CD4-positive, alpha-beta T cell treated with Interleukin-17A for 1 hour (primary cell): ENCODE measurements around the gene NXN.
"Not testable (repeated sequence)": the region's sequence is repeated elsewhere in the genome, so short reads cannot be mapped to it uniquely, and the experiment has no call there.

Experiments
- DNase-seq: peaks from one replicate; pipeline ENCODE4 v3.0.0-alpha.2; 2020

Gene NXN

DNA sequence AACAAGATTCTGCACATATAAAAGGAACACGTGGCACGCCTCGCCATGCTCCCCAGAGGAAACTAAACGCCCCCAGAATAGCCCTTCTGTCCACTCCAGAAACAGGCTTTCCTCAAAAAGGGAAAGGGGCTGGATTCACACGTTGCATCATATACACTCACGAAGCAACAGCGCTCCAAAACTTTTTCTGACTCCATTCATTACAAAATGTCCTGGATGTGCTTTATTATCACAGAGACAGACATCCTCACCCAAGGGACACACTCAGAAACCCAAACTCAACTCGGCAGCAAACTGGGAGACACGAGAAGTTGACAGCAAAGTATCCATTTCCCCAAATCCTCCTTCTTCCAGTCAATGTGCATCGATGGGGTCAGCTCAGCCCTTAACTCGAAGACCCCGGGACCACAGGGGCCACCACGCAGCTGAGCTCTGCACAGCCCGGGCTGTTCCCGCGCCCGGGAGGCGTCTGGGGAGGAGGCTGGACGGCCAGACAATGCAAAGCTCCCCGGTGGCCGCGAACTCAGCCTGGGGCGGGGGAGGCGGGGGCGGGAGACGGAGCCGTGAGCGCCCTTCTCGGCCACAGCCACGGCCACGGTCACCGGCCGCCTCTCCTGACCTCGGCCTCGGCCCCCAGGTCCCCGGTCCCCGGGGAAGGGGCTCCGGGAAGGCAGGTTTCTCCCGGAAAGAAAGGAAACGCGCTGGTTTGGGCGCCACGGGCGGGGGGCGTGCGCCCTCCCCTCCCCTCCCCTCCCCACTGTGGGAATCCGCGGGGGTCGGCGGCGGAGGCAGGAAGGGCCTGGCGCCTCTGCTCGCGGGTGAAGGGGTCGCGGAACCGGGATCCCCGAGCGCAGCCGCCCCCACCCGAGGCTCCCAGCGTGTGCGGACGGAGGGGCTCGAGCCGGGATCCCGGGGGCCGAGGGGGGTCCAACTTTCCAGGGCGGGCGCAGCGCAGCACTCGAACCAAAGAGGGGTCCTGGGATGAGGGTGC is 1.2 kb downstream of the NXN start:
- DNase-seq: no peak

DNA sequence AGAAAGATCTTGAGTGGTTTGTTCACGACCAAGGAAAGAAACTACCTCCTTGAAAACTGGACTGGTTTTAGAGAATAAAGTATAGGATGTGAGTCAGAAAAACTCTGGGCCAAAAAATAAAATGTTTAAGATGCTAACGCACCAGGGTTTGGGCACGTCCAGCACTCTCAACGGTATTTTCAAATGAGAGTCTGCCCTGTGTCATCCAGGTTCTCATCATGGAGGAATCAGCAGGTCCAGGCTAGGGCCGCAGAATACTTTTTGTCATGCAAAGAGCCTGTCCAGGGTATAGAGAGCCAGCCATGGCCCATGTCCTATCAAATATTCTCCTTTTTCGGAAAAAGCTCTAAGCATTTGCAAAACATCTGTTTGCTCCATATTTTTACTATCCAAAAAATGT is 2.4 kb downstream of the NXN start:
- no peak for DNase-seq

DNA sequence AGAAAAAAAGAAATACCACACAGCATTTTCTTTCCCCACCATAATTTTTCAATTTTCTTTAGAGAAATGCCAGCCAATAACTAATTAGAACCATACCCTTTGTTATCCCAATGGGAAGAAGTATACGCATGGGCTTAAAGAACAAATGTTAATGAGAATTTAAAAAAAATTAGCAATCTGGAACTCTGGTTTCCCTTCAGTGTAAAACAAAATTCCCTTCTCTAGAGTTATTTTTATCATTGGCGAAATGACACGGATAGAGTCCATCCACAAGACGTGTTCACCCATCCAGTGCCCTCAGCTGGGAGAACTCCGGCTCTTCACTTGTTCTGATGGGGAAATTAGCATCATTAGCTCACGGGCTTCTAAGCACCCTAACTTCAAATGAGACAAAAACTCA is 3.3 kb downstream of the NXN start:
- DNase-seq: no peak

DNA sequence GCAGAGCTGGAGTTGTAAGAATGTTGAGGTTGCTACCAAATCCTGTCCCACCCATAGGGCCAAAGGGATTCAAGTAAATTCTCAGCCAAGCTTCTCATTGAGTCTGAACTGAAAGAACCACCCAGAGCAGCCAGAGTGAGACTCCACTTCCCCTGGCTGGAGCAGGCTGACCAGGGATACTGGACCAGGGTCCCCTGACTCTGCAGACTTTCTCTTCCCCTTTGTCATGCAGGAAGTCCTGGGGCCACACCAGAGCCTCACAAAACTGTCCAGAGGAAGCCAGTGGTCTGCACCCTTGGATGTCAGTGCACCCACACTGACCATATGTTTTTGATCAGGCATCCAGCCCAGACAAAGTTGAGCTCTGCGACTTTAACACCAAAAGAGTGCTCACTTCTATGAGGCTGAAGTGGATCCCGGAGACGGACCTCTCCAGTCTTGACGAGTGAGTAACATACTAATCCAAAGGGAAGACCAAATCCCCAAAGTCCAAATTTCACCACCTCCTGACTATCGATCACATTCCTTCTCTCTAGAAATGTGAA is 4.1 kb downstream of the NXN start:
- DNase-seq: no peak

DNA sequence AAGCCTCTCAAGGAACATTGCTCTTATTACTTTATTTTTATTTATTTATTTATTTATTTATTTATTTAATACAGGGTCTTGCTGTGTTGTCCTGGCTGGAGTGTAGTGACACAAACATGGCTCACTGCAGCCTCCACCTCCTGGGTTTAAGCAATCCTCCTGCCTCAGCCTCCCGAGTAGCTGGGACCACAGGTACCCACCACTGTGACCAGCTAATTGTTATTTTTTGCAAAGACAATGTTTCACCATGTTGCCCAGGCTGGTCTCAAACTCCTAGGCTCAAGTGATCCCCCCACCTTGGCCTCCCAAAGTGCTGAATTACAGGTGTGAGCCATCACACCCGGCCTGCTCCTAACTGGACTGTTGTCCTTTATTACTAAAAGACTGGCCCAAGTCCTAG is 4.8 kb downstream of the NXN start:
- DNase-seq: not testable (repeated sequence)

DNA sequence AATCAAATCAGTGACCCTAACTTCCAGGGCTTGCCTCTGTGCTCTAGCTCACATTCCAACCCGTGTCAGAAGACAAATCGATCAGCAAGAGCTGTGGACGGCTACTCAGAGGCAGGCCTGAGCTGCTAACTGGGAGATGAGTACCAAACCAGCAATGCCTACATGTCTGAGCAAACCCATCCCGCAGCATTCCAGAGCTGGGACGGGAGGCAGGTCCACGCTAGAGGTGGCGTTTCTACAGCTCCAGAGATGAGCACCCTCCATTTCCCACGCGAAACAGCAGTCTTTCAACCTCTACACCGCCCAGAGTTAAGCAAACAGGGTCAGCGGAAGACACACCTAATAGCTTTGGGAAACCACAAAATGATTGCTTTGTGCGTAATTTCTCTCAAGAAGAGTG is 6.5 kb downstream of the NXN start:
- DNase-seq: no peak

DNA sequence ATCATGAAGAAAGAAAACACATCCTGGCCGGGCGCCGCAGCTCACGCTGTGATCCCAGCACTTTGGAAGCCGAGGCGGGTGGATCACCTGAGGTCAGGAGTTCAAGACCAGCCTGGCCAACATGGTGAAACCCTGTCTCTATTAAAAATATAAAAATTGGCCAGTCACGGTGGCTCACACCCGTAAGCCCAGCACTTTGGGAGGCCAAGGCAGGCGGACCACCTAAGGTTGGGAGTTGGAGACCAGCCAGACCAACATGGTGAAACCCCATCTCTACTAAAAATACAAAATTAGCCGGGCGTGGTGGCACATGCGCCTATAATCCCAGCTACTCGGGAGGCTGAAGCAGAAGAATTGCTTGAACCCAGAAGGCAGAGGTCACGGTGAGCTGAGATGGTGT is 7.7 kb downstream of the NXN start:
- DNase-seq: not testable (repeated sequence)

DNA sequence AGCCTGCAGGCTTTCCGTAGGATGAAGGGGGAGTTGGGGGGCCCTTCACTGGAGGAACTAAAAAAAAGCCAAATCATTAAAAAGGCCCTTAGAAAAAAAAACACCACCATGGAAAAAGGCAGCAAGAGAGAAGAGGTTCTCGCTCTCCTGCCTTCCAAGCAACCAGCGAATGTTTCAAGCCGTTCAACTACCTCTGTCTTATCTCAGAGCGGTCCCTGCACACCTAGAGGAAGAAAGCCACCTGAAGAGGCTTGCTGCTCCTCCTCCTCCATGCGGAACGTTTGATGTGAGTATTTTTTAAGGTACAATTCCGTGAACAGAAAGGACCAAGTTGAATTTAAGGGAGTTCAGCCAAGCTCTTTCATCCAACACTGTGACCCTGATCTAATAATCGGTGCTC is 9.2 kb downstream of the NXN start:
- no peak for DNase-seq

DNA sequence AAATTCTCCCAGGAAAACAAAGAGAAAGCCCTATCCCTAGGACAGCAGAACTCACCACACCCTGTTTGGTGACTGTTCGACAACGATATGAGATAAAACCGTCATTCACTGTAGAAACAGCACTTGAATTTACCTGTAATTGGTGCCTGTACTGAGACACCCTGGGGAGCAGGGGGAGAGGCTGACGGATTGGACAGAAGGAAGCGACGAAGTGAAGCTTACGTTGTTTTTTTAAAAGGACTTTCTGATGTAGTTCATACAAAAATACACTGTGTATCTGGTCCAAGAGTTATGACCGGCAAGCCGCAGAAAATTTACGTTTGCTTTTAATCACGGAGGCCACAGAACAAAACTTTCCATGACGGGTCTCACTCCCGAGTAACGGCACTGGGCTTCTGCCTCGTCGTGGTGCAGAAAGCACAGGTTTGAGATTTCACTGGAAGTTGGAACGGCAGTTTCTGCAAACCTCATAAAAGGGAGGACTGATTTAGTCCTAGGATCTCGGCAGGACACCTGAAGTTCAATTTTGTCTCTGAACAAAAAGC is 9.7 kb downstream of the NXN start:
- no peak for DNase-seq

DNA sequence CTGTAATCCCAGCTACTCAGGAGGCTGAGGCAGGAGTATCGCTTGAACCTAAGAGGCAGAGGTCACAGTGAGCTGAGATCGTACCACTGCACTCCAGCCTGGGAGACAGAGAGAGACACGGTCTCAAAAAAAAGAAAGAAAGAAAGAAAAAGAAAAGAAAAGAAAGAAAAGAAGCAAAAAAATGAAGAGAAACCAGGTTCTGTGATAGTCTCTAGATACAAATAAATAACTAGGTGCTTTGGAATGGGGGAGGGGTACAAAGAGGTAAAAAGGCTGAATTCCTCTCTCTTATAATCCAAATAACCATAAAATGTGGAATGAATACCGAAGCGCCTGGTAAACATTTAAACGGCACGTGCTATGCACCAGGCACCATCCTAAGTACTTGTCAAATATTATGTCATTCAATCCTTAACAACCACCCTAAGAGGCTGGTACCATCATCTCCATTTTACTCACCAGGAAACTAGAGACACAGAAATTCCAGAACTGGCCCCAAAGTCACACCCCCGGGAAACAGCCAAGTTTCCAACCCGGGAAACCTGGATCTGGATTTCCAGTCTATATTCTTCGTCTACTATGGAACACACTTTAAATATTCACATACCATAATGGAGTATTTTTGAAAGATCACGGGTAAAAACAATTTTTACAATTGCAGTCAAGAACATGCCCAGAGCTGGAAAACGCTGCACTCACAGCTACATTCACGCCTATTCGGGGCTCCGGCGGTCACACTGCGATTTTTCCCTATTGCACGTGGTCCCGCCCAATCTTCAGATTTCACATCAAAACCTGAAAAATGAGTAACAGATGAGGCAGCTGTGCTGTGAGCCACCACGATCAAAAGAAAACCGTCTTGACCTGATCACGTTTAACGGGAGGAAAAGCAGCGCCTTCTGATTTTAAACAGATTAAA is 10.5 kb downstream of the NXN start:
- no peak for DNase-seq

DNA sequence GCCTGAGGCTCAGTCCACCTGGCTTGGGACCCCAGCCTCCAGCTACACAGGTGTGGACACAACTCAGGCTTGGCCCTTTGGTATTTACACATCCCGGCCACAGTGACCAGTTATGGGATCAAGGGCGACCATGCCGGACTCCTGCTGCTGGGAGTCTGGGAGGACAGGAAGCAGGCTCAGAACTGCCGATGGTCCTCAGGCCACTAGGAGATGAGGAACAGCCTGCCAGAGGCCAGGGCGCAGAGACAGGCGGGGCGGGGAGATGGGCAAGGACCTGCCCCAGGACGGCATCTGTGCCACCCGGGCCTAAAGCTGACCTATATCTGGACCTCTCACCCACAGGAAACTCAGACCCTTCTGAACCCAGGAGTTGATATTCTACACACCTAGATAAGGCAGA is 12.5 kb downstream of the NXN start:
- DNase-seq: no peak

DNA sequence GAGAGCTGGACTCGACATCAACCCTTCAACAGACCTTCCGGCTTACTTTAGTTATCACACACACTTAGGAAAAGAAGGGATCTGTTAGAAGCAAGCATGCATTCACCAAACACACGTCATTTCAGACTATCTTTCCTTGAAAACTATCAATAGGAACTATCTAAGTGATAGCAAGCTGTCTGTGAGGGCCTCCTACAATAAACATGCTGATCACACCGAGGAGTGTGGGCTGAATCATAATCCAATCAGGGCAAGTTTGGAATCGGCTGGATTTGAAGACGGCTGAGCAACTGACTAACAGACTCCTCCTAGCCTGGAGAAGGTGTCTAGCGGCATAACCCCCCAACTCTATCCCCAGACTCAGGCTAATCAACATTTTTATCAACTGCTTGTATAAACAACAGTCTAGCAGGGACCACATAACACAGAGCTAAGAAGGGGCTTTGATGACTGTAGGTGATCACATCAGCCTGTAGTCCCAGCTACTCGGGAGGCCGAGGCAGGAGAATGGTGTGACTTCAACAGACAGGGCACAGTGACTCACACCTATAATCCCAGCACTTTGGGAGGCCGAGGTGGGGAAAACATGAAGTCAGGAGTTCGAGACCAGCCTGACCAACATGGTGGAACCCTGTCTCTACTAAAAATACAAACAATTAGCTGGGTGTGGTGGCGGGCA is 14.1 kb downstream of the NXN start:
- no peak for DNase-seq

DNA sequence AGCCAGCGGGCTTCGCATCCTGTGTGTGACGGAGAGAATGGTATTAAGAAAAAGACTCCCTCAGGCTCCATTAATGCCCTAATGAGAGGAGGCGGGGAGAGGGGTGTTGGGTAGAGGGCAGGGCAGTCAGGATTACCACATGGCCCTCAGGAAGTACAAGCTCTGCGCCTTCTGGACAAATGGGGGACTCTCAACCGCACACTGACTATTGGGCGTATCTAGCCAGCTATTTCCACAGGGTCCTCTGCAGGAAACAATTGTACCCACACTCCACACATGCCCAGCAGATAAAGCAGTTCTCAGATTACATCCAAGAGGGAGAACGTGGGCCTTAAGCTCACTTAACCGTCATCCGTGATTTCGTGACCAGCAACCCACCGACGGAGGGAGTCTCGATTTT is 14.7 kb downstream of the NXN start:
- no peak for DNase-seq

DNA sequence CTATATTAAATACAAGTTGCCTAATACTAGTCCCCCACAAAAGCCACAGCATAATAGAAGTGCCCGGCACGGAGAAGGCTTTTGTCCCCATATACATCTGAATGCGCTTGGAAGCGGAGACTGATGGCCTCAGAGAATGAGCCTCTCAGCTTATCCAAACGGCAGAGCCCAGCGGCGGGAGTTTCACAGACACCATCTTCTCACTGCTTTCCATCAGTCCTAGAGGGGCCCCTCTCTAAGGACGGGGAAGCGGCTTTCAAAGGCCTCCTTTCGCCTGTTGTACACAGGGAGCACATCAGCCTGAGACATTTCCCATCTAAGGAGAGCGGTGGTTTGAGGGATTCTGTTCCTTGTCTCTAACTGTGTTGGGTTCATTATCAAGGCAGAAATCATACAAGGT is 16.9 kb downstream of the NXN start:
- DNase-seq: no peak

DNA sequence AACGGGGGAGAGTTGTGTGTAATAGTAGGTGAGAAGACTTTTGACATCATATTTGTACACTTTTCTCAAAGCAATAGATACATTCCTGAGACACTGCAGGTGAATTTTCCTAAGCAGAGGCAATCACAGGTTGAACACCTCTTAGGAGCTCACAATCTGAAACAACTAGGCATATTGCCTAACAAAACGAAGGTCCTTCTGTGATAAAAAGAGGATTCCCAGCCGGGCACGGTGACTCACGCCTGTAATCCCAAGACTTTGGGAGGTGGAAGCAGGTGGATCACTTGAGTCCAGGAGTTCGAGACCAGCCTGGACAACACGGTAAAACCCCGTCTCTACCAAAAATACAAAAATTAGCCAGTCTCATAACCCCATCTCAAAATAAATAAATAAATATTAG is 17.4 kb downstream of the NXN start:
- DNase-seq: no peak

DNA sequence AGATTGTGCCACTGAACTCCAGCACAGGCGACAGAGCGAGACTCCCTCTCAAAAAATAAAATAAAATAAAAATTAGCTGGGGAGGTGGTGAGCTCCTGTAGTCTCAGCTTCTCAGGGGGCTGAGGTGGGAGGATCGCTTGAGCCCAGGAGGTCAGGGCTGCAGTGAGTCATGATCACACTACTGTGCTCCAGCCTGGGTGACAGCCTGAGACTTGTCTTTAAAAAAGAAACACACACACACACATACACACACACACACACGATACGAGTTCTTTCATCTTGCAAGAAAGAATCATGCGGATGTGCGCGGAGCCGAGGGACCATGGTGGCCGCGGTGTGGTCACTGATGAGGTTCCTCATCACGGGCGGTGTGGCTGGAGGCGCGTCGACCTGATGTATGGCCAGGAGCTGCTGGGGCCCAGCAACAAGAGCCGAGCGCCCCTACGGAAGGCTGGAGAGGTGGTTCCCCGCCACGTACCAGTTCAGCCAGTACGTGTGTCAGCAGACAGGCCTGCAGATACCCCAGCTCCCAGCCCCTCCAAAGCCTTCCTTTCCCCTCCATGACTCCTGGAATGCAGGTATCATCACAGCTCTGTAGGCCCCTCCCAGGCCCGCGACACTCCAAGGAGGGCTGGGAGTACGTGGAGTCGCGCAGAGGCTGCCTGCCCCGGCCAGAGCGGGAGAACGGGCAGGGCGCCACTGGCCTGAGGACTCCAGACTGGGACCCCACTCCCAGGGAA is 20.7 kb downstream of the NXN start:
- no peak for DNase-seq

DNA sequence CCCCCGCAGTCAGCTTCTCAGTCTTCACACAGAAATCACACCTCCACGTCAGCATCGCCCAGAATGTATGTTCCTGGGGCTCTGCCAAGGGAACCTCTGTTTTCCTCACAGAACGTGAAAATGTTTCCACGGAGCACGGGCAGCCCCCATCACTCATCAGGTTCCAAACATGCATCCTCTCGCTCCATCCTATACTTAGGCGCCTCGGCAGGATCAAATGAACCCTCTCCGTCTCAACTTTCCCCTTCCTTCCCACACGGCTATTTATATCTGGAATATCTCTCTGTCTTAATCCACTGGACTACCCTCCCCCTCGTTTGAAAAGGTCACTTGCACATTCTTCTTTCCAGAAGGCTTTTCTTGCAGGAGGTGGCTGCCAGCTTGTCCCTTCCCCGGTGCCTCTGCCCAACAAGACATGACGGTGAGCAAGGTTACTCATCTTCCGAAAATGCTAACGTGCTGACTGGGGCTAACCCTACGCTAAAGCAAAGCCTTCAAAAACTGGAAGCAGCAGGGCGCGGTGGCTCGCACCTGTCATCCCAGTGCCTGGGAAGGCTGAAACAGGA is 21.6 kb downstream of the NXN start:
- no peak for DNase-seq

DNA sequence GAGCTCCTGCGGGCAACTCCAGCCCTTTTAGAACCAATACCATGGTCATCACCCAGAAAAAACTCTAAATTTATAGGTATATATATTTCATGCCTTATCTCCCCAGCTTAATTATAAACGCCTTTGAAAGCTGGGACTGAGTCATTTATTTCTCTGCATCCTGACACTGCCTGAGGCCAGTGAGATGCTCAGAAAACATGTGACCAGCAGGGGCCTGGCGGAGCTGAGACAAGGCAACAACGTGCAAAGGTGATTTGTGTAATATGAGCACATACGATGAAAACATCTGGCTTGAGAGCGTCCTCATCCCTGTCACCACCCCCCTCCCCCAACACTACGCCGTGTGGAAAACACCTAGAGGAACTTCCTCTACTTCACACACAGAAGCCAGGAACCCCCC is 22.7 kb downstream of the NXN start:
- no peak for DNase-seq

DNA sequence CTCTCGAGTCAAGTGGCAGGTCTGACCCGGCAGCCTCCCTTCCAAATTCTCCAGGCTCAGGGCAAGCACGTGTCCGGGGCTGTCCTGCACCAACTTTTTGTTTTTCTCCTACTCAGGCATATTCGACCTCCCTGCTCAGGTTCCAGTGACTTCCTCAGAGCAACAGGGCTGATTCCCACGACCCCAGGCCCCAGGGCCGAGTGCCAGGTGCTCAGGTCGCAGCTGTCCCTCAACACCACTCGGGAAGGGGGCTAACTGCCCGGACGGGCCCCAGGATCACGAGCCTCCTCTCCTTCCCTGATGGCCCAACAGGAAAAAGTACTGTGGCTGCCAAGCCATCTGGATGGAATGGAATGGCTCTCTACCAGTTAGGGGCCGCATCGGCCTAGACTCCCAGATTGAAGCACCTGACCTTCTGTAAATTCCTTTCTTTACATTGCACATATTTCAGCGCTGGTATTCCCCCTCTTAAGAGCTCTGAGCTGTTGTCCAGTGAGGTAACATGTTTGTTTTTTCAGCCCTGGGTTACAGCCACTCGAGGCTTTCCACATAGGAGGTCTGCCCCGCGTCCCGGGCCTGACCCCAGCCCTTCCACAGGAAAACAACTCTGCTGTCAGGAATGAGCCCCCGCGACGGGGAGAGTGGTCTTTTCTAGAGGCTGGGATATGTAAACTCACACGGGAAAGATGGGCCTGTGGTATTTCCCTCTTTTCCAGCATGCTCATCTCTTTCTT is 25.0 kb downstream of the NXN start:
- DNase-seq: no peak

DNA sequence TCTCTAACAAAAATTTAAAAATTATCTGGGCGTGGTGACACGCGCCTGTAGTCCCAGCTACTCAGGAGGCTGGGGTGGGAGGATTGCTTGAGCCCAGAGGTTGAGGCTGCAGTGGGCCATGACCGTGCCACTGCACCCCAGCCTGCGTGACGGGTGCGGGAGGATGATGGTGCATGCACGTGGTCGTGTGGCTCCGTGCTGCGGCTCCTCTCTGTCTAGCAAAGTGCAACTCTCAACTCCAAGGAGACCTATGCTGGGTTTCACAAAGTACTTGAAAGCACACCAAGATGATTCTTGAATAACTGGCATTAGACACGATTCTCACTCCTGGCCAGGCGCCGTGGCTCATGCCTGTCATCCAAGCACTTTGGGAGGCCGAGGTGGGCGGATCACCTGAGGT is 25.8 kb downstream of the NXN start:
- no peak for DNase-seq

DNA sequence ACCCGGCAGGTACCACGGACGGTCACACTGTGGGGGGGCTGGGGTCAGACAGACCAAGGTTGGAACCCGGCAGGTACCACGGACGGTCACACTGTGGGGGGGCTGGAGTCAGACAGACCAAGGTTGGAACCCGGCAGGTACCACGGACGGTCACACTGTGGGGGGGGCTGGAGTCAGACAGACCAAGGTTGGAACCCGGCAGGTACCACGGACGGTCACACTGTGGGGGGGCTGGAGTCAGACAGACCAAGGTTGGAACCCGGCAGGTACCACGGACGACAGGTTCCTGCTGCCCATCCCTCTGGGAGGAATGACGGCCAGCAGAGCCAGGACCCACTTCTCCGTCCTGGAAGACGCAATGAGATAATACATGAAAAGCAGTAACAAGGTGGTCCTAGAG is 27.0 kb downstream of the NXN start:
- DNase-seq: not testable (repeated sequence)
